Ectodermal cell (in vitro differentiated cells): ENCODE results near the gene LRP2.

Experiments used
- H3K27ac ChIP-seq: 2 replicates; pipeline ENCODE4 v1.7.0; 2013; ENCODE audit warnings: mild to moderate bottlenecking, low read depth, low read length; ENCODE audit not compliant: insufficient read depth, poor library complexity, severe bottlenecking
- H3K27me3 ChIP-seq: 2 replicates; pipeline ENCODE4 v1.7.0; 2013; ENCODE audit warnings: mild to moderate bottlenecking, low read length; ENCODE audit not compliant: insufficient read depth, control insufficient read depth, poor library complexity, severe bottlenecking
- H3K36me3 ChIP-seq: one replicate; pipeline ENCODE4 v1.7.0; 2013; ENCODE audit warnings: low read length; ENCODE audit not compliant: control insufficient read depth, insufficient read depth
- H3K4me1 ChIP-seq: one replicate; pipeline ENCODE4 v1.7.0; 2013; ENCODE audit warnings: low read length; ENCODE audit not compliant: control insufficient read depth, insufficient read depth
- H3K4me3 ChIP-seq: 2 replicates; pipeline ENCODE4 v1.7.0; 2013; ENCODE audit warnings: low read depth, low read length, control low read depth; ENCODE audit not compliant: insufficient read depth
- H3K9me3 ChIP-seq: 2 replicates; pipeline ENCODE4 v1.7.0; 2013; ENCODE audit warnings: mild to moderate bottlenecking, low read length, moderate library complexity; ENCODE audit not compliant: control insufficient read depth
- WGBS, 2 experiments: methylation state at CpG; one replicate each; pipeline ENCODE4 v1.1.7; 2013; ENCODE audit warnings: missing lambda C conversion rate in 2 of 2; 5-methylcytosine and 5-hydroxymethylcytosine counted together

The LRP2 gene

GRCh38 chr2:169106134-169106533 is 256.2 kb downstream of the LRP2 start:
- Histone ChIP-seq H3K4me3 (no peak overlapping the region), H3K9me3 (no peaks in the 10 kb centered on the region), H3K4me1 (peaks cover 9% of the 10 kb centered on the region), H3K27me3 (no peaks in the 10 kb centered on the region), H3K27ac (no peak overlapping the region), H3K36me3 (no peaks in the 10 kb centered on the region)
- 90 to 100% methylated on average over 2 of the region's 2 CpGs for WGBS, 2 experiments

- 100% methylated on average over 1 of the region's 1 CpG; no CpG with 5 or more reads in 1 of the 2 experiments for WGBS, 2 experiments
Measured at GRCh38 chr2:169105476-169105875, 256.9 kb downstream of the LRP2 start.

GRCh38 chr2:169104848-169105247 is 257.5 kb downstream of the LRP2 start:
- H3K27me3 ChIP-seq: no peaks in the 10 kb centered on the region
- no peak overlapping the region for H3K4me3 ChIP-seq
- WGBS, 2 experiments: 100% methylated on average over 1 of the region's 1 CpG
- no peaks in the 10 kb centered on the region for H3K36me3 ChIP-seq
- H3K27ac ChIP-seq: no peak overlapping the region
- no peaks in the 10 kb centered on the region for H3K9me3 ChIP-seq
- no peaks in the 10 kb centered on the region for H3K4me1 ChIP-seq

More at GRCh38 chr2:169105476-169105875, 256.9 kb downstream of the LRP2 start:
- Histone ChIP-seq H3K27ac (no peak overlapping the region), H3K4me1 (peaks cover 3% of the 10 kb centered on the region), H3K9me3 (no peaks in the 10 kb centered on the region), H3K4me3 (no peak overlapping the region), H3K27me3 (no peaks in the 10 kb centered on the region), H3K36me3 (no peaks in the 10 kb centered on the region)

- Histone ChIP-seq H3K27ac (no peak overlapping the region), H3K36me3 (no peaks in the 10 kb centered on the region), H3K9me3 (no peaks in the 10 kb centered on the region), H3K27me3 (peaks cover 71% of the 10 kb centered on the region), H3K4me1 (no peaks in the 10 kb centered on the region), H3K4me3 (no peak overlapping the region)
- WGBS, 2 experiments: 95% methylated on average over 4 to 5 of the region's 5 CpGs
Measured at GRCh38 chr2:169095621-169096105, 266.7 kb downstream of the LRP2 start.

GRCh38 chr2:169094676-169095075 is 267.7 kb downstream of the LRP2 start:
- no peak overlapping the region for H3K27ac ChIP-seq
- WGBS, 2 experiments: 44 to 100% methylated on average over 1 of the region's 1 CpG
- no peaks in the 10 kb centered on the region for H3K4me1 ChIP-seq
- peaks cover 71% of the 10 kb centered on the region for H3K27me3 ChIP-seq
- H3K36me3 ChIP-seq: no peaks in the 10 kb centered on the region
- no peak overlapping the region for H3K4me3 ChIP-seq
- H3K9me3 ChIP-seq: no peaks in the 10 kb centered on the region

- peaks cover 69% of the 10 kb centered on the region for H3K27me3 ChIP-seq
- no peaks in the 10 kb centered on the region for H3K36me3 ChIP-seq
- H3K27ac ChIP-seq: no peak overlapping the region
- H3K4me1 ChIP-seq: no peaks in the 10 kb centered on the region
- 96 to 100% methylated on average over 2 of the region's 2 CpGs for WGBS, 2 experiments
- H3K4me3 ChIP-seq: no peak overlapping the region
- H3K9me3 ChIP-seq: no peaks in the 10 kb centered on the region
Measured at GRCh38 chr2:169093535-169093934, 268.8 kb downstream of the LRP2 start.

- no peak overlapping the region for H3K4me3 ChIP-seq
- H3K9me3 ChIP-seq: no peaks in the 10 kb centered on the region
- 89 to 93% methylated on average over 5 to 7 of the region's 8 CpGs for WGBS, 2 experiments
- peaks cover 57% of the 10 kb centered on the region for H3K27me3 ChIP-seq
- H3K4me1 ChIP-seq: no peaks in the 10 kb centered on the region
- no peaks in the 10 kb centered on the region for H3K36me3 ChIP-seq
- no peak overlapping the region for H3K27ac ChIP-seq
Measured at GRCh38 chr2:169091761-169092519, 270.4 kb downstream of the LRP2 start.

- Histone ChIP-seq H3K36me3 (no peaks in the 10 kb centered on the region), H3K4me3 (no peak overlapping the region), H3K4me1 (no peaks in the 10 kb centered on the region), H3K27ac (no peak overlapping the region), H3K27me3 (peaks cover 51% of the 10 kb centered on the region), H3K9me3 (no peaks in the 10 kb centered on the region)
- WGBS, 2 experiments: 90 to 97% methylated on average over 3 of the region's 3 CpGs
Measured at GRCh38 chr2:169091256-169091655, 271.1 kb downstream of the LRP2 start.

- peaks cover 41% of the 10 kb centered on the region for H3K27me3 ChIP-seq
- 96 to 100% methylated on average over 4 to 5 of the region's 6 CpGs for WGBS, 2 experiments
- H3K4me1 ChIP-seq: no peaks in the 10 kb centered on the region
- no peaks in the 10 kb centered on the region for H3K9me3 ChIP-seq
- H3K4me3 ChIP-seq: no peak overlapping the region
- no peaks in the 10 kb centered on the region for H3K36me3 ChIP-seq
- H3K27ac ChIP-seq: no peak overlapping the region
Measured at GRCh38 chr2:169090133-169090820, 272.1 kb downstream of the LRP2 start.

- H3K27ac ChIP-seq: no peak overlapping the region
- no peaks in the 10 kb centered on the region for H3K36me3 ChIP-seq
- peaks cover 30% of the 10 kb centered on the region for H3K27me3 ChIP-seq
- 88 to 94% methylated on average over 2 of the region's 2 CpGs for WGBS, 2 experiments
- no peak overlapping the region for H3K4me3 ChIP-seq
- no peaks in the 10 kb centered on the region for H3K4me1 ChIP-seq
- H3K9me3 ChIP-seq: no peaks in the 10 kb centered on the region
Measured at GRCh38 chr2:169089182-169089581, 273.2 kb downstream of the LRP2 start.
